Stimulated activated CD4-positive, alpha-beta T cell treated with anti-CD3 and anti-CD28 coated beads, TNF-alpha, amount 100 ng/mL, for 24 hours (primary cell): ENCODE results near the gene SPAG7.
"Not testable (repeated sequence)": the region's sequence is repeated elsewhere in the genome, so short reads cannot be mapped to it uniquely, and the experiment has no call there.

Experiments
- DNase-seq, 3 experiments: peaks; one replicate each; pipeline ENCODE4 v3.0.0-alpha.2; 2020; ENCODE audit warnings: low read depth in 3 of 3

SPAG7 gene

GRCh38 chr17:4938069-4938491, 29.5 kb downstream of the SPAG7 start:
- DNase-seq = no peak

DNA sequence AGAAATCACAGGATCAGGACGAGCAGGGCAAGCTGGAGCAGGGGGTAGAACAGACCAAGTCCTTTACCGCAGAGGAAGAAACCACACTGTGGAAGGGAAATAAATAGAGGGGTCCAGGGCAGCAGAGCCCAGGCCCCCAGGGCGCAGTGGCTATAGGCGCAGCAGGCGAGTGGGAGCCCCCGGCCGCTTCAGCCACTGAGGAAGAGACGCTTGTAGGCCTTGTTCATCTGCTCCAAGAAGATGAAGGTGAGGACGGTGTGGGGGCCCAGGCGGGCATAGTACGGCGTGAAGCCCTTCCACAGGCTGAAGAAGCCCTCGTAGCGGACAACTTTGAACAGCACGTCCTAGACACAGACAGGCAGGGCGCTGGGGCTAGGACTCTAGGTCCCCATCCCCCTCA, 30.1 kb downstream of the SPAG7 start:
- DNase-seq = no peak

- no peak for DNase-seq
Measured at GRCh38 chr17:4936436-4936835, 31.2 kb downstream of the SPAG7 start.

GRCh38 chr17:4935650-4936049, 32.0 kb downstream of the SPAG7 start:
- no peak for DNase-seq

DNA sequence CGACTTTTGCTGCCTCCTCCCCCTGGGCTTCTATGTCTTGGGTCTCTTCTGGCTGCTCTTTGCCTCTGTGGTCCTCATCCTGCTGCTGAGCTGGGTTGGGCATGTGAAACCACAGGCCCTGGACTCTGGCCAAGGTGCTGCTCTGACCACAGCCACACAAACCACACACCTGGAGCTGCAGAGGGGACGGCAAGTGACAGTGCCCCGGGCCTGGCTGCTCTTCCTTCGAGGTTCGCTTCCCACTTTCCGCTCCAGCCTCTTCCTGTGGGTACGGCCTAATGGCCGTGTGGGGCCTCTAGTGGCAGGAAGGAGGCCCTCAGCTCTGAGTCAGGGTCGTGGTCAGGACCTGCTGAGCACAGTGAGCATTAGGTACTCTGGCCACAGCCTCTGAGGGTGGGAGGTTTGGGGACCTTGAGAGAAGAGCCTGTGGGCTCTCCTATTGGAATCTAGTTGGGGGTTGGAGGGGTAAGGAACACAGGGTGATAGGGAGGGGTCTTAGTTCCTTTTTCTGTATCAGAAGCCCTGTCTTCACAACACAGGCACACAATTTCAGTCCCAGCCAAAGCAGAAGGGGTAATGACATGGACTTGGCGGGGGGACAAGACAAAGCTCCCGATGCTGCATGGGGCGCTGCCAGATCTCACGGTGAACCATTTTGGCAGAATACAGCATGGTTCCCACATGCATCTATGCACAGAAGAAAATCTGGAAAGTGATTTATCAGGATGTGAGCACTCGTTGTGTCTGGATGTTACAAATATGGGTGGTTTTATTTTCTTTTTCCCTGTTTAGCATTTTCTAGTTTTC, 33.2 kb downstream of the SPAG7 start:
- DNase-seq = no peak

GRCh38 chr17:4933646-4934045, 34.0 kb downstream of the SPAG7 start:
- DNase-seq = no peak

DNA sequence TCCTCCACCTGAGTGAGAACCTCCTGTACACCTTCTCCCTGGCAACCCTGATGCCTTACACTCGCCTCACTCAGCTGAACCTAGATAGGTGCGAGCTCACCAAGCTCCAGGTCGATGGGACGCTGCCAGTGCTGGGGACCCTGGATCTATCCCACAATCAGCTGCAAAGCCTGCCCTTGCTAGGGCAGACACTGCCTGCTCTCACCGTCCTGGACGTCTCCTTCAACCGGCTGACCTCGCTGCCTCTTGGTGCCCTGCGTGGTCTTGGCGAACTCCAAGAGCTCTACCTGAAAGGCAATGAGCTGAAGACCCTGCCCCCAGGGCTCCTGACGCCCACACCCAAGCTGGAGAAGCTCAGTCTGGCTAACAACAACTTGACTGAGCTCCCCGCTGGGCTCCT, 34.9 kb downstream of the SPAG7 start:
- DNase-seq = no peak

GRCh38 chr17:4931963-4932362, 35.7 kb downstream of the SPAG7 start, which contains the start of gene GP1BA:
TSS of gene GP1BA (plus strand) at chr17:4932277. CDS start at chr17:4932605, 328 bp downstream.
- no peak for DNase-seq

- DNase-seq = no peak
Measured at GRCh38 chr17:4928881-4929280, 38.7 kb downstream of the SPAG7 start.

- DNase-seq = not testable (repeated sequence)
Measured at GRCh38 chr17:4926577-4927335, 40.9 kb downstream of the SPAG7 start.

DNA sequence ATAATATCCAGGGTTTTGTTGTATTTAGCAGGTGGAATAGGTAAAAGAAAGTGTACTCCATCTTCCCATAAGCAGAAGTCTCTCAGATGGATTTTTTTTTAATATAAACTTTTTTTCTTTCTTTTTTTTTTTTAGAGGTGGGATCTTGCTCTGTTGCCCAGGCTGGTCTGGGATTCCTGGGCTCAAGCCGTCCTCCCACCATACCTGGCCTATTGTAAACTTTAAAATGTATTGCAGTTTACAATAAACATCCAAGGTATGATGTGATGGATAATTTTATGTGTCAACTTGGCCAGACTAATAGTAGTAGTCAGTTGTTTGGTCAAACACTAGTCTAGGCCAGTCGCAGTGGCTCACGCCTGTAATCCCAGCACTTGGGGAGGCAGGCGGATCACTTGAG, 46.3 kb downstream of the SPAG7 start:
- no peak for DNase-seq

- no peak for DNase-seq
Measured at GRCh38 chr17:4920351-4921048, 47.1 kb downstream of the SPAG7 start.

- no peak for DNase-seq
Measured at GRCh38 chr17:4919511-4920047, 48.0 kb downstream of the SPAG7 start.

- not testable (repeated sequence) for DNase-seq
Measured at GRCh38 chr17:4914551-4914950, 53.1 kb downstream of the SPAG7 start.

GRCh38 chr17:4913994-4914393, 53.6 kb downstream of the SPAG7 start:
- DNase-seq = no peak
